OCI-LY1 (cell line): ENCODE results near the gene UBR4.

Experiments used
- EZH2 ChIP-seq: fragments of 200-600 bp; sonication (generic), shearing (Covaris generic); IDR thresholded peaks from 2 replicates; pipeline ENCODE4 v1.8.0; 2017; ENCODE audit warnings: borderline replicate concordance, mixed run types, mild to moderate bottlenecking, antibody characterized with exemption, low read length, moderate library complexity, mixed read lengths
- TF ChIP-seq, protein P1 (sequence below): fragments of 200-600 bp; sonication (generic), shearing (Covaris generic); IDR thresholded peaks from 2 replicates; pipeline ENCODE4 v1.5.1; 2017; ENCODE audit warnings: mild to moderate bottlenecking, antibody characterized with exemption, low read length, moderate library complexity, mixed read lengths

DNA sequence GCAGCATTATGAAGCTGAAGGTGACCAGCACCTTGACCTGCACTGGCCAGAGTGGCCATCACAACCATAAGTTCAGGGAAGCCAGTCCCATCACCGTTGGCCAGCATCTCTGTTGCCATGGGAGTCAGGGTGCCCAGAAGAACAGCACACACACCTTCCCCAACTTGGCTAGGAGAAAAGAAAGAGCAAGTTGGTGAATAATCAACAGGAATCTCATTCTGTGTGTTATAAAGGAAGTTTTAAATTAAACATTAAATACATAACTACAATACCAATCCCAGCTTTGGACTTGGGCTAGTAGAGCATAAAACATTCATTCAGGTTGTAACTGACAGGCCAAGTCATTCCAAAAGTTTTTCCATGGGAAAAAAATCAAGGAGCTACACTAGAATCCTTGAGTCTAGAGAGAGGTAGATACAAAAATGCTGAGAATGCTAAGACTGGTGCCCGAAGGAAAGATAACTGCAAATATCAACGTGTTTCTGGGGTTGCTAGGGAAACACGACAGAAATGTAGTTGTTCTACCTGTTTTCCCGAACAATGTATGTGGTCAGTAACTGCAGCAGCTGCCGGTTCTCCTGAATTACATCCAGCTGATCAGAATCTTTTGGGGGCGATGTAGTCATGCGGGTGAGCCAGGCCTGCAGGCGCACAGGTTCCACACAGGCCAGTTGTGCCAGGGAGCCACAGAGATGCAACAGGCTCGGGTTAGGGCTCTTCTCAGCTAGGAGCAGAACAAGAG, 45.6 kb downstream of the UBR4 start:
- TF ChIP-seq, protein P1, sequence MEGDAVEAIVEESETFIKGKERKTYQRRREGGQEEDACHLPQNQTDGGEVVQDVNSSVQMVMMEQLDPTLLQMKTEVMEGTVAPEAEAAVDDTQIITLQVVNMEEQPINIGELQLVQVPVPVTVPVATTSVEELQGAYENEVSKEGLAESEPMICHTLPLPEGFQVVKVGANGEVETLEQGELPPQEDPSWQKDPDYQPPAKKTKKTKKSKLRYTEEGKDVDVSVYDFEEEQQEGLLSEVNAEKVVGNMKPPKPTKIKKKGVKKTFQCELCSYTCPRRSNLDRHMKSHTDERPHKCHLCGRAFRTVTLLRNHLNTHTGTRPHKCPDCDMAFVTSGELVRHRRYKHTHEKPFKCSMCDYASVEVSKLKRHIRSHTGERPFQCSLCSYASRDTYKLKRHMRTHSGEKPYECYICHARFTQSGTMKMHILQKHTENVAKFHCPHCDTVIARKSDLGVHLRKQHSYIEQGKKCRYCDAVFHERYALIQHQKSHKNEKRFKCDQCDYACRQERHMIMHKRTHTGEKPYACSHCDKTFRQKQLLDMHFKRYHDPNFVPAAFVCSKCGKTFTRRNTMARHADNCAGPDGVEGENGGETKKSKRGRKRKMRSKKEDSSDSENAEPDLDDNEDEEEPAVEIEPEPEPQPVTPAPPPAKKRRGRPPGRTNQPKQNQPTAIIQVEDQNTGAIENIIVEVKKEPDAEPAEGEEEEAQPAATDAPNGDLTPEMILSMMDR: no peak
- no peak for TF ChIP-seq EZH2
